Stimulated activated CD8-positive, alpha-beta memory T cell treated with anti-CD3 and anti-CD28 coated beads, Interleukin-7, amount 100 ng/mL, for 24 hours (primary cell): Measurements from ENCODE around the gene RBM33.
"Not testable (repeated sequence)": the region's sequence is repeated elsewhere in the genome, so short reads cannot be mapped to it uniquely, and the experiment has no call there.

Experiments used
- DNase-seq: peaks from one replicate; pipeline ENCODE4 v3.0.0-alpha.2; 2020; ENCODE audit warnings: low read depth

The RBM33 gene, protein sequence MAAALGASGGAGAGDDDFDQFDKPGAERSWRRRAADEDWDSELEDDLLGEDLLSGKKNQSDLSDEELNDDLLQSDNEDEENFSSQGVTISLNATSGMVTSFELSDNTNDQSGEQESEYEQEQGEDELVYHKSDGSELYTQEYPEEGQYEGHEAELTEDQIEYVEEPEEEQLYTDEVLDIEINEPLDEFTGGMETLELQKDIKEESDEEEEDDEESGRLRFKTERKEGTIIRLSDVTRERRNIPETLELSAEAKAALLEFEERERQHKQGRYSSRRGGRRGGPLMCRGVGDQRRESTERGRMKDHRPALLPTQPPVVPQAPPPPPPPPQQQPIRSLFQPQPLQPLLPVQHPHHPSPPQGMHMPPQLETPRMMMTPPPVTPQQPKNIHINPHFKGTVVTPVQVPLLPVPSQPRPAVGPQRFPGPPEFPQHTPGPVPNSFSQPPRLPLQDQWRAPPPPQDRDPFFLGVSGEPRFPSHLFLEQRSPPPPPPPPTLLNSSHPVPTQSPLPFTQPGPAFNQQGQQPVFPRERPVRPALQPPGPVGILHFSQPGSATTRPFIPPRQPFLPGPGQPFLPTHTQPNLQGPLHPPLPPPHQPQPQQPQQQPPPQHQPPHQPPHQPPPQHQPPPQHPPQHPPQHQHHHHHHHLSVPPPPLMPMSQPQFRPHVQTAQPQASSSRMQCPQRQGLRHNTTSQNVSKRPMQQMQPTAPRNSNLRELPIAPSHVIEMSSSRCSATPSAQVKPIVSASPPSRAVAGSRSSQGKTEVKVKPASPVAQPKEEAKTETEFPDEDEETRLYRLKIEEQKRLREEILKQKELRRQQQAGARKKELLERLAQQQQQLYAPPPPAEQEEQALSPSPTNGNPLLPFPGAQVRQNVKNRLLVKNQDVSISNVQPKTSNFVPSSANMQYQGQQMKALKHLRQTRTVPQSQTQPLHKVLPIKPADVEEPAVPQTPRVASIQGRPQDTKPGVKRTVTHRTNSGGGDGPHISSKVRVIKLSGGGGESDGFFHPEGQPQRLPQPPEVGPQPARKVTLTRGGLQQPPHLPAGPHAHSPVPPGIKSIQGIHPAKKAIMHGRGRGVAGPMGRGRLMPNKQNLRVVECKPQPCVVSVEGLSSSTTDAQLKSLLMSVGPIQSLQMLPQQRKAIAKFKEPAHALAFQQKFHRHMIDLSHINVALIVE

DNA sequence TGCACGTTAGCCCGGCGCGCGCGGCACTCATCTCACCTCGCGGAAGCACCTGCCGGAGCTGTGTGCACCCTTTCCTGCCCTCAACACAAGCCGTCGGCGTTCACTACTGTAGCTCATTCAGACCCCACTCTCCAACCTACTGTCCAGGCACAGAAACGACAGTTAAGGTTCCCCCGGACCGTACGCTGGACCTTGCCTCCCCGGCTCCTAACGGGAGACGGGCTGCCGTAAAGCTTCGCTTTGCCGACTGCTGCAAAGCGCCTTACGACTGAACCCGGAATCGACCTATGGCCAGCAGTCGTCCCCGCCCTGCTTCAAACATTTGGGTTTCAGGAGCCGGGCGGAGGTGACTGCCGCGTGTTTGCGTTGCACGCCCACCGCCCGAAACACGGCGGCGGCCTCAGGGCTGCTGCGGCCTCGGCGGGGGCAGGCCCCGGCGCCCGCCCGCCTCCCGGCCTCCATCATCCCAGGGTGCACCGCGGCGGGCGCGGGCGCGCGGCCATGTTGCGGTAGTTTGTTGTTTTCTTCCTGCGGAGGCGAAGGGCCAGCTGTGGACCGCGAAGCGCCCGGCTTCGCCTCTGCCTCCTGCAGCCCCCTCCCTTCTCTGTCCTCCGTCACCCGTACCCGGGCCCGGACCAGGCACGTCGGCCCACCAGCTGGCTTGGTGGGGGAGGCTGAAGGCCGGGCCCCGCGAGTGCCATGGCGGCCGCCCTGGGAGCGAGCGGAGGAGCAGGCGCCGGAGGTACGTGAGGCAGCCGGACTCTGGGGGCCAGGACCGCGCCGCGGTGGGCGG, at the start of gene RBM33:
Gene RBM33, plus strand, starts transcription at position 484 of the 793 bp plus-strand sequence. Its CDS starts 216 bp downstream, at position 700.
- DNase-seq: peak; percentile 65

DNA sequence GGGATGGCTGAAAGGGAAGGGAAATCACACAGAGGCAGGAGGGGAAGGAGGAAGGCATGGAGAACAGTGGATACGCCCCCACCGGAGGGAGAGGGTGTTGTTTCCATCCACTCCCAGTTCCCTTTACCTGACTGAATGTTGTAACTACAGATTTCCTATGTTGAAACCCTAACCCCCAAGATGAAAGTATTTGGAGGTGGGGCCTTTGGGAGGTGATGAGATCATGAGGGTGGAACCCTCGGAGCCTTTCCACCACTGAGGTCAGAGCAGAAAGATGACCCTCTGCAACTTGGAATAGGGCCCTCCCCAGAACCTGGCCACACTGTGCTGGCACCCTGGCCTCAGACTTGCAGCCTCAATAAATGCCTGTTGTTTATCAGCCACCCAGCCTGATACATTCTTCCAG, 49.5 kb upstream of the RBM33 start:
- no peak for DNase-seq

DNA sequence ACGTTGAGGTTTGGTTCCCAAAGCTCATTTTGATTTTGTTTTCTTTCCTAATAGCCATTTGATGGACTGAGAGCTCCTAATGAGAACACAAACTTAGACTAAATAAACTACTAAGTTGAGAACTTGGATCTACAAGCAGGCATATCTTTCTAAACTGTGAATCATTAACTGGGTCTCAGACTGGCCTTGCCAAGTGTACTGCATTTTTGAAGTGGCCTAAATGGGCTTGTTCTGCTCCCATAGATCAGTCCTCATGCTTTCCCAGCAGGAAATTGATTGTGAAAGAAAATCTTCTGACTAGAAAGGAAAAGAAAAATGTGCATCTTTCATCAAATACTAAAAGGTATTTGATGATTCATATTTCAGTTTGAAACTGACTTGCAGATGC, 46.7 kb upstream of the RBM33 start:
- DNase-seq: no peak

DNA sequence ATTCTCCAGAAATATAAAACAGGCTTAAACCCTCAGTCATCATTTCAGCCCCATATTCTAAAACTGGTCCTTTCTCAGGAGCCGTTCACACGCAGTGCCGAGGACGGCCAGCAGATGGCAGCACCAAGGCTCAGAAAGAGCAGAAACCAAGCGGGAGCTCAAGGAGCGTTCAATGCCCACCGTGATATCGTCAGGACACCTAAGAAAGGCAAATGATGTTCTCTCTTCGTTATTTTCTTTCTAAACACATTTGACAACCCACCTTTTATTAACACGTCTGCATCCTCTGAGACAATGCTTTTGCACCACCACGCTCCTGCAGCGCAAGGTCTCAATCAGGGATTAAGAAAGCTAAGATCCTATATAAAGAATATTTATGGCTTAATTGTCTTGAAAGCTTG, 45.7 kb upstream of the RBM33 start:
- DNase-seq: peak; percentile 81

DNA sequence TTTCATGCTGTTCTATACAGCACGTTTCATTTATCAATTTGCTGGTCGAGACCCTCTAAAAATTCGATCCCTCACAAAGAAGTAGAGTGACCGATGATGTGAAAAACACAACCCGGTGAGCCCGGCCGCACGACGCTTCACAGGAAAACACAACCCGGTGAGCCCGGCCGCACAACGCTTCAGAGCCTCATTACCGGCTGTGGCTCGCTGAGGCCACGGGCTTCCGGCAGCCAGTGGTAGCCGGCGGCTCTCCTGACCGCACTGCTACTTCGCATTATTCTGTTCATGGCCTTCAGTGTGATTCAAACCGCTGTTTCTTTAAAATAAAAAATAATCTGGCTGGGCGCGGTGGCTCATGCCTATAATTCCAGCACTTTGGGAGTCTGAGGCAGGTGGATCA, 42.3 kb upstream of the RBM33 start:
- no peak for DNase-seq

DNA sequence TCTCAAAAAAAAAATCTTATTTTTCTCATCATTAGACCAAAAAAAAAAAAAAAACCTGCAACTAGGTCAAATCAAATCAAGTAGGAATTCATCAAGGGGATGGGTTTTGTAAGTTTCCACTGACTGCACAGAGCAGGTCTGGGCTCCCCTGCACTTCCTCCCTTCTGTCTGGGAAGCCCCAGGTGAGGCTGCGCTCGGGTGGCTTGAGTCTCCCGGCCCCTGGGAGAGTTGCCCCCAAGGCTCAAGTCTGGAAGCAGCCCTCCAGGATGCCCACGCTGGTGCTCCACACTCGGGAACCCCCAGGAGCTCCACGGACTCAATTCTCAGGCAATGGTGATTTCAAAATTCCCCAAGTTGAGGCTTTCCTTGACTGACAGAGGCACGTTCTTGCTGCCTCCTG, 41.7 kb upstream of the RBM33 start:
- DNase-seq: no peak

DNA sequence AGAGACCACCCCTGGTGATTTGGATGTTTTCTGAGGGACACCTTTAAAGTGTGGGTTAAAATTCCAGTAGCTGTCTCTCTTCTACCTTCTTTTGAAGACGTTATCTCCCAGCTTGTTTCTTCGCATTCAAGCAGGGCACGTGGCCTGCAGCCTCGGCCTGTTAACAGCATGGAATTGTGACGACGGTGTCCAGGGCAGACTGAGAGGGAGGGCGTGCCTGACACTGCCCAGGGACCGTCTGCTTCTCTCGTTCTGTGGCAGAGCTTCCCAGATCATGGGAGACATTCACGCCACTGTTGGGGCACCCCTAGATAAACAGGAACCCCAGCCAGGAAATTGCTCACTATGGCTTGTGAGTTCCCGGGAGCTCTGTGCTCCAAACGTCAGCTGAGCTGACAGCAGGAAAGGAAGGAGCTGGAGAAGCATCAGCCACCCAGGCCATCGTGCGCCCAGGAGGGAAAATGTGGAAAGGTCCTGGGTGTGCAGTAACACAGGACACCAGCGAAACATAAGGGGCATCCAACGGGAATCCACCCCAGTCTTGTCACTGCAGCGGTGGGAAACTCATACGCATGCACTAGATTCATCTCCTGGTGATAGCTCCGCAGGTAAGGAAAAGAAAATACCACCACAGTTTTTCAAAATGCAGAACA, 41.1 kb upstream of the RBM33 start:
- no peak for DNase-seq

DNA sequence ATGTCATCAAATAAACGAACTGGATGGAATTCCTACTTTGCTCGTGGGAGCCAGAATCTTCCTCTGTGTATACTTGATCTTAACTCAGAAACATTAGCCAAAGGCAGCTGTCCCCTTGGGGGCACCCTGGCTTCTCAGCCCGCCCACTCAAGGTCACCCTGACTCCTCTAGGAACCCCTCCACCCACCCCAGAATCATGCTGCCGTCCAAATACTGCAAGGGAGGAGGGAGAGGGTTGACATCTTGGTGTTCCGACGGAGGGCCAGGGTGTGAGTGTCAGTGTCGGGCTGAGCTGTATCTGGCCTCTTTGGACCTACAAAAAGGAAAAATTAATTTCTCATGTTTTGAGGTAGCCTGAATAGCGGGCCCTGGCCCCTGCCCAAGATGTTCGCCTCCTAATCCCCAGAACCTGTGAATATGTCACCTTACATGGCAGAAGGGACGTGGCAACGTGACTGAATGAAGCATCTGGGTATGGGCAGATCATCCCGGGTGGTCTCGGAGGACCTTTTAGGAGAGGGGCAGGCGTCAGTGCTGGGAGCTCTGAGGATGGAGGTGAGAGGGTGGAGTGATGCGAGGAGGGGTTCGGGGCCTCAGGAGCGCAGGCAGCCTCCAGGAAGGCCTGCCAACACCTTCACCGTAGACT, 40.5 kb upstream of the RBM33 start:
- DNase-seq: no peak

DNA sequence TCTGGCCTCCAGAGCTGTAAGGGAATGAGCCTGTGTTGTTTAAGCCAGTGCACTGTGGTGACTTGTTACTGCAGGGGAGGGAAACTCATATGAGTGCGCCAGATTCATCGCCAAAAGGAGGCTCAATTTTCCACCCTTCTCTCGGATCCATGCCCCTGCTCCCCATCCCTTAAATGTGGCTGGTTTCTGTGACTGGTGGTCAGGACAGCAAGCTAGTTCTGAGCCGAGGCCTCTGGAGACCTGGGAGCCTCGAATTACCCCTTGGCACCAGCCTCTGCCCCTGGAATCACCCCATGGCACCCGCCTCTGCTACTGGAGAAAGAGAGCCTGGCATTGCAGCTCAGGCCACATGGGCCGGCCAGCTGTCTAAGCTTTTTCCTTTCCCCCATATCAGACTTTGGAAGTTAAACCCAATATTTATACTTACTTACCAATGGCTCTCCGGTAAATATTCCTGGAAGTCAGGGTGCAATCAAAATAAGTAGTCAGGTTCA, 39.9 kb upstream of the RBM33 start:
- DNase-seq: no peak

DNA sequence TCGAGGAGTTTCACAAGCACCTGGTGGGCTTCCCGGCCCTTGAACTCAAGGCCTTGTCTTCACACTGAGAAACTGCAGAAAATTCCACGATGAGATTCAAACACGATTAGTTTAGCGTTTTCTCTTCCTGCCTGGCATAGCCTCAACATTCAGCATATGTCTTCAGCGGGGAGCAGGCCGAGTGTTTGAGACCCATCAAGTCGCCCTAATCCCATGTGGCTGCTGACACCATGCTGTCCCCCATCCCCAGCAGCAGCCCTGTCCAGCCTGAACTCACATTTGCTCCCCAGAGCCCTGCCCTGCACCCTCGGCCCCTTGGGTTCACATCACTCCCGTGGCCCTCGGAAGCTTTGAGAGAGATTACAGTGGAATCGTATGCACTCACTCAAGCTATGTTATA, 35.3 kb upstream of the RBM33 start:
- DNase-seq: no peak

DNA sequence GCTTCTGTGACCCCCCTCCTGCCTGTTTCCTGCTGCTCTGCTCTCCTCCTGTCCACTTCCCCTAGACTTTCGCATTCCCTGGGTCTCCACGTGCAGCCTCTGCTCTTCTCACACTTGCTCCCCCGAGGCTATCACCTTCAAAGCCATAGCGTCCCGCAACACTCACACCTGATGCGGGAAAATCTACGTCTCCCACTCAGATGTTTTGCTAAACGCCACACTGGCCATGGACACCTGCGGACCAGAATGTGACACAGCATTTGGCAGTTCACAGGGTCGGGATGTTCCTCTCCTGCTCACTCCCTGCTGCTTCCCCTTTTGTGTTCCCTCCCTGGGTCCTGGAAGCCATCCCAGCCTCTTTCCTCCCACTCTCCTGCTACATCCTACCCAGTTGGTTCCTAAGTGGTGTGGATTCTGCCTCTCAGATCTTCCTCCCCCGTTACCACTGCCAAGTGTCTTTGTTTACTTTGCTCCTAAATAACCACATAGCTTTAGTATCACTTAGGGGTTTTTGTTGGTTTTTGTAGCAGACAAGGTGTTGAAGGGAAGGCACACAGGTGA, 33.7 kb upstream of the RBM33 start:
- no peak for DNase-seq

DNA sequence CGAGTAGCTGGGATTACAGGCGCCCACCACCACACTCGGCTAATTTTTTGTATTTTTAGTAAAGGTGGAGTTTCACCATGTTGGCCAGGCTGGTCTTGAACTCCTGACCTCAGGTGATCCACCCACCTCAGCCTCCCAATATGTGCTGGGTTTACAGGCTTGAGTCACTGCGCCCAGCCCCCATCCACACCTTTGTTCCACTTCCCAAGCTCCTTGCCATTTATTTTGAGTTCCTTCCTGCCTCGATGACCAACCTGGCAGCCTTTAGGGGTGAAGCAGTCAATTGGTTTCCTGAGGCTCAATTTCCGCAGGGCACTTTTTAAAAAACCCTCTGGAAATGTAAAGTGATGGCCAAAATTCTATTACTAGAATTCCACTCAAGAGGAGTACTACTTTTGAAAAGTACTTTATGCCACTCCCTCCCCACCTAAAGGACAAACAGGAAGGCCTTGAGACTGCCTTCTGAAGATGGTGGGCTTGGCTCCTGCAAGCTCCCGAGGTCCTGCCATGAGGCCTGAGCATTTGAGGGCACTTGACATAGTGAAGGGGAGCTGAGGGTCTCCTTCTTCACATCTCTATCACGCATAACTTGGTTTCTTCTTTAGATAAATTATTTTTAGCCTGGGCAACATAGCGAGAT, 32.5 kb upstream of the RBM33 start:
- no peak for DNase-seq

DNA sequence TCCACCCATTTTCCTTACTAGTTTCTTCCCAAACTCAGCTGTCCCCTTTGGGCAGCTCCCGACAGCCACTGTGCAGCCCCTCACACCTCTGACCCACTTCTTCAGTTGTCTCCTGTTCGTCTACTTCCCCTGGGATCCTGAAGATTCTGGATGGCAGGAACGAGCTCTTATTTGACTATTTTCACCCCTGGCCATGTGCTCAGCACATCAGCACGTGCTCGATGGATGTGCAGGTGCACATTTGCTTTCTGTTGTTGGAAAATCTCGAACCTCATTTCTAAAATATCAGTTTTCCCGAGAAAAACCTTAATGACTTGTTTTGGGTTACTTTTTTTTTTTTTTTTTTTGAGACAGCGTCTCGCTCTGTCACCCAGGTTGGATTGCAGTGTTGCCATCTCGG, 31.8 kb upstream of the RBM33 start:
- DNase-seq: no peak

DNA sequence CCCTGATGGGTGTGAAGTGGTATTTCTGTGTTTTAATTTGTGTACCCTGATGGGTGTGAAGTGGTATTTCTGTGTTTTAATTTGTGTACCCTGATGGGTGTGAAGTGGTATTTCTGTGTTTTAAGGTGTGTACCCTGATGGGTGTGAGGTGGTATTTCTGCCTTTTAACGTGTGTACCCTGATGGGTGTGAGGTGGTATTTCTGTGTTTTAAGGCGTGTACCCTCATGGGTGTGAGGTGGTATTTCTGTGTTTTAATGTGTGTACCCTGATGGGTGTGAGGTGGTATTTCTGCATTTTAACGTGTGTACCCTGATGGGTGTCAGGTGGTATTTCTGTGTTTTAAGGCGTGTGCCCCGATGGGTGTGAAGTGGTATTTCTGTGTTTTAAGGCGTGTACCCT, 29.4 kb upstream of the RBM33 start:
- DNase-seq: not testable (repeated sequence)

DNA sequence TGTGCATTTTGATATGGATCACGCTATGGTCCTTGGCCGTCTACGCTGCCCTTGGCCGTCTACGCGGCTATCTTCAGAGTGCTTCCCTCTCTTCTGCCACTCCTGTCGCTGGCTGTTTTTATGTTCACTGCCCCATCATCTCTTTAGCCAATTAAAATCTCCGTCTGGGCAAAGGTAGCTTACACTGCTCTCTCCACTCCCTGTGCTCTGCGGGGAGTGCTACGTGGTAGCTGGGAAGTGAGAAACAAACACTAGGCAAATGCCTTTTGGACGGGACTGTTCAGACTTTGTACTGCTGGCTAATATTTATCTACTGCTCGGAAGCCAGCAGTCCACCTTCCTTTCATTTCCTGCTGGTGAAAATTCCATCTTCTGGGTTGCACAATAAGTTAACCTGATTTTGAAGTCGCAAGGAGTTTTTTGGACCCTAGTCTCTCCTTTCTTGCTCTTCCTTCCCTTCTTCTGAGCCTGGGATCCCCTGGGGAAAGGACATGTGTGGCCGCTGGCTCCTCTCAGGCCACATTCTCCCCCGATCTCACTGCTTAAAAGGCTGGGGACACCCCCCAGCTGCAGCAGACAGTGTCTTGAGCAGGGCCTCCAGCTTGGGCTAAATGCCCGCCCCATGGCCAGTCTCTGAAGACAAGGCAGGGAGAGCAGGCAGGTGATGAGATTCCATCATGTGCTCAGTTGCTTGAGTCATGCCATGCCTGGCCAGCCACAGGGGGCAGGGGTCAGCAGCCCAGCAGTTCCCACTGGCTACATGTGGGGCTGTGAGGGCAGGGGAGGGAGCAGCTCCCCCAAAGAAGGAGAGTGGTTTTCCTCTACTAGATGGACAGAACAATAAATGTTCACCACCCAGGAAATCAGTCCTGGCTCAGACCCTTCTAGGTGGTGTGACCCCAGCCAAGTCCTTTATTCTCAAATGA, 25.5 kb upstream of the RBM33 start:
- no peak for DNase-seq

DNA sequence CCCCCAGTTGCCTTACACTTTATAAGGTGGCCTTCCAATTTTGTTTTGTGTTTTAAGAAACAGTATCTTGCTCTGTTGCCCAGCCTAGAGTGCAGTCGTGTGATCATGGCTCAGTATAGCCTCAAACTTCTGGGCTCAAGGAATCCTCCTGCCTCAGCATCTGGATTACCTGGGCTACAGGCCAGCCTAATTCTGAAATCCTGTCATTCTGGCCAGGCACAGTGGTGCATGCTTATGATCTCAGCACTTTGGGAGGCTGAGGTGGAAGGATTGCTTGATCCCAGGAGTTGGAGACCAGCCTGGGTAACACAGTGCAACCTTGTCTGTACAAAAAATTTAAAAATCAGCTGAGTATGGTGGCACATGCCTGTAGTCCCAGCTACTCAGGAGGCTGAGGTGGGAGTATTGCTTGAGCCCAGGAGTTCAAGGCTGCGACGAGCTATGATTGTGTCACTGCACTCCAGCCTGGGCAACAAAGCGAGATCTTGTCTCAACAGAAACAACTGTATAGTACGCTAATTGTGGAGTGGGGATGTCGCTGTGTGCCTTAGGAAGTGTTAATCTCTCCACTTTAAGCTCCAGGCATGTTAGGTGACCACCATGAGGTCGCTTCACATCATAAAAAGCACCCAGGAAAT, 24.7 kb upstream of the RBM33 start:
- no peak for DNase-seq

DNA sequence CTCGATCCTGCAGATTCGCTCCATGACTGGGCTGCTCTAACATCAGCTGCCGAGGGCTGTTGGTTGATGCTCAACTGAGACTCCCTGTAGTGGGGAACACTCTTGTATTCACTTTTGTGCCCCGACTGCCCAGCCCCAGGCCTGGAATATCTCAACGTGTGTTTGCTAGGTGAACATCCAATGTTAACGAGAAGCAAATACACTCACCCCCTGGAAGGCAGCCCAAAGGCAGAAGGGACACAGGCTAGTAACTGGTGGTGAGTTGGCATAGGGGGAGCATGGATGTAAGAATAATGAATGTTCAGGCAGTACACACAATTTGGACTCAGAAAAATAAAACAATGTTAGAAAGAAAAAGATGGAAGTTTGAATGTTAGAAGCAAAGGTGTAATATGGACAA, 24.0 kb upstream of the RBM33 start:
- no peak for DNase-seq

DNA sequence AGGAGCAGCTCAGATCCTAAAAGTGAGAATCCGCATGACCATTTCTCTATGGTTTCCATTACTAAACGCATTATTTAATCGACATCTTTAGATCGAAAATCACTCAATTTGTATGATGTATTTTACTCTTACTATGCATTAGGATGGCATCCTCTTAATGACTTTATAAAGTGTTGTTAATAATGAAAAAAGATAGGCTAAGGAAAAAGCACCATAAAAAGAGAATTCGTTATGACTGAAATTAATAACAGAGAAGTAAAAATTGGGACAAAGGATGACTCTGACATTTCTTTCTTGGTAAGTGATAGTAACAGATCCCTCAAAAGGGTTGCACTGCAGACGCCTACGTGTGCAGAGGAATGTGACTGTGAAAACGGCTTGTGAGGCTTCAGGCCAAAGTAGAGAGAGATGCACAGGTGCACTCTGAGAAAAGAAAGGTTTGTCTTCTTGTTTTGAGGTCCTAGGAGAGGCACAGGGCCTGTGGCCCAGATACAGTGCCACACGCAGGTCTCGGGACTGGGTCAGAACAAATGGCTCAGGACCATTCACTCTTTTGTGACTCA, 23.0 kb upstream of the RBM33 start:
- DNase-seq: no peak
